Neuronal stem cell (in vitro differentiated cells): ENCODE measurements around the gene MFN2.
A peak's percentile ranks its signal among the peaks of the same experiment; 100 is the strongest.

Source experiments
- DNase-seq: peaks from one replicate; pipeline ENCODE4 v3.0.0-alpha.2; 2013; ENCODE audit warnings: low spot score
- H2AFZ ChIP-seq: one replicate; pipeline ENCODE4 v1.6.1; 2013; ENCODE audit warnings: mild to moderate bottlenecking, low read length, inconsistent platforms
- H2AK5ac ChIP-seq: 2 replicates; pipeline ENCODE4 v1.6.1; 2013; ENCODE audit warnings: low read depth, mild to moderate bottlenecking, inconsistent platforms, low read length, moderate library complexity, mixed read lengths
- H2BK120ac ChIP-seq: 2 replicates; pipeline ENCODE4 v1.6.1; 2013; ENCODE audit warnings: low read depth, mild to moderate bottlenecking, inconsistent platforms, low read length, moderate library complexity, mixed read lengths
- H2BK12ac ChIP-seq: one replicate; pipeline ENCODE4 v1.6.1; 2013; ENCODE audit warnings: low read length, inconsistent platforms
- H2BK15ac ChIP-seq: 2 replicates; pipeline ENCODE4 v1.6.1; 2013; ENCODE audit warnings: mild to moderate bottlenecking, low read length, inconsistent platforms, mixed read lengths
- H2BK5ac ChIP-seq: one replicate; pipeline ENCODE4 v1.6.1; 2013; ENCODE audit warnings: inconsistent platforms, mild to moderate bottlenecking, low read length, moderate library complexity
- H3K14ac ChIP-seq: one replicate; pipeline ENCODE4 v1.6.1; 2013; ENCODE audit warnings: low read length, inconsistent platforms
- H3K18ac ChIP-seq: 2 replicates; pipeline ENCODE4 v1.6.1; 2013; ENCODE audit warnings: low read length, inconsistent platforms
- H3K23ac ChIP-seq: 2 replicates; pipeline ENCODE4 v1.6.1; 2013; ENCODE audit warnings: low read depth, mild to moderate bottlenecking, mixed read lengths, low read length, inconsistent platforms; ENCODE audit not compliant: poor library complexity
- H3K27ac ChIP-seq: replicated peaks from 3 replicates; pipeline ENCODE4 v1.5.1; 2013; ENCODE audit warnings: low read length, inconsistent platforms
- H3K27me3 ChIP-seq, 3 experiments: 2 replicates each; pipeline ENCODE4 v1.6.1; 2013; ENCODE audit warnings: low read length in 3 of 3, mild to moderate bottlenecking in 2 of 3, inconsistent platforms in 1 of 3, low read depth in 1 of 3, mixed read lengths in 1 of 3, moderate library complexity in 1 of 3; ENCODE audit not compliant: control insufficient read depth in 3 of 3, insufficient read depth in 3 of 3
- H3K36me3 ChIP-seq, 2 donors: replicated peaks in 1 of 2; 2 replicates each; pipeline ENCODE4 v1.6.1; 2013; ENCODE audit warnings: low read length in 2 of 2; ENCODE audit not compliant: control insufficient read depth in 2 of 2, insufficient read depth in 2 of 2
- H3K4ac ChIP-seq: 2 replicates; pipeline ENCODE4 v1.6.1; 2013; ENCODE audit warnings: inconsistent platforms, mild to moderate bottlenecking, low read length, moderate library complexity
- H3K4me1 ChIP-seq, 2 donors: 1 replicate in 1 of 2; 2 replicates in 1 of 2; pipeline ENCODE4 v1.6.1; 2013; ENCODE audit warnings: low read length in 2 of 2, low read depth in 1 of 2; ENCODE audit not compliant: control insufficient read depth in 2 of 2, insufficient read depth in 1 of 2
- H3K4me2 ChIP-seq: one replicate; pipeline ENCODE4 v1.6.1; 2013; ENCODE audit warnings: mild to moderate bottlenecking, low read length, inconsistent platforms; ENCODE audit not compliant: insufficient read depth, poor library complexity, severe bottlenecking
- H3K4me3 ChIP-seq, 2 donors: 2 replicates each; pipeline ENCODE4 v1.5.1; 2013; ENCODE audit warnings: low read length in 2 of 2, mild to moderate bottlenecking in 2 of 2, inconsistent platforms in 1 of 2, moderate library complexity in 1 of 2
- H3K79me1 ChIP-seq: one replicate; pipeline ENCODE4 v1.6.1; 2013; ENCODE audit warnings: low read depth, mild to moderate bottlenecking, inconsistent platforms, low read length, moderate library complexity
- H3K9ac ChIP-seq: one replicate; pipeline ENCODE4 v1.6.1; 2013; ENCODE audit warnings: mild to moderate bottlenecking, low read depth, low read length, inconsistent platforms; ENCODE audit not compliant: poor library complexity
- H3K9me3 ChIP-seq, 2 donors: replicated peaks in 1 of 2; 2 replicates each; pipeline versions ENCODE3 to v1.6.1; 2013; ENCODE audit warnings: low read length in 2 of 2, mild to moderate bottlenecking in 2 of 2, inconsistent platforms in 1 of 2, low read depth in 1 of 2, mixed read lengths in 1 of 2, moderate library complexity in 1 of 2; ENCODE audit not compliant: control insufficient read depth in 2 of 2, insufficient read depth in 1 of 2
- H4K8ac ChIP-seq: one replicate; pipeline ENCODE4 v1.6.1; 2013; ENCODE audit warnings: low read depth, mild to moderate bottlenecking, inconsistent platforms, low read length, moderate library complexity
- H4K91ac ChIP-seq: one replicate; pipeline ENCODE4 v1.6.1; 2013; ENCODE audit warnings: low read length, low read depth, mild to moderate bottlenecking, inconsistent platforms; ENCODE audit not compliant: poor library complexity
- WGBS, 2 donors: extraction: QIAGEN DNeasy Blood & Tissue Kit; methylation state at CpG; one replicate each; pipeline ENCODE4 v1.1.7; 2013; ENCODE audit warnings: missing lambda C conversion rate in 2 of 2, mixed read lengths in 1 of 2; ENCODE audit not compliant: insufficient read length in 2 of 2, insufficient replicate concordance in 1 of 2; ENCODE audit errors: extremely low coverage in 2 of 2; 5-methylcytosine and 5-hydroxymethylcytosine counted together

Gene MFN2

DNA sequence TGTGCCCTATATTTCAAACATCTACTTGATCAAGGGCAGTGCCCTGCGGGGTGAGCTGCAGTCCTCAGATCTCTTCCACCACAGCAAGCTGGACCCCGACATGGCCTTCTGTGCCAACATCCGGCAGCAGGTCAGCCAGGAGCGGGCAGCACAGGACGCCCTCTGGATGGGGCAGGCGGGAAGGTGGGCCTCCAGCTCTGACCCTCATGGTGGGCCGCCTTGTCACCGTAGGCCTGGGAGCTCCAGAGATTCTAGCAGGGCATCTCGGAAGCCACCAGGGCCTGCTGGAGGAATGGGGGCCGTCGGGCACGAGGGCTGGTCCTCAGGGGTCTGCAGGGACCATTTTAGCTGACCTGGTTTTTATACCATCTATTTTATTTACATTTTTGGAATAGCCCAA lies 15.6 kb upstream of the MFN2 start:
- Histone ChIP-seq H3K4me1 (no peaks in the 10 kb centered on the region), H2BK120ac (no peak overlapping the region), H3K14ac (no peak overlapping the region), H4K91ac (no peak overlapping the region), H2AFZ (no peak overlapping the region), H3K9me3 (no peaks in the 10 kb centered on the region), H4K8ac (no peak overlapping the region), H3K27me3 (no peaks in the 10 kb centered on the region), H2BK5ac (no peak overlapping the region), H3K23ac (no peak overlapping the region), H3K79me1 (no peaks in the 10 kb centered on the region), H3K27ac (no peak overlapping the region), H2BK12ac (no peak overlapping the region), H2AK5ac (no peak overlapping the region), H3K18ac (no peak overlapping the region), H2BK15ac (no peak overlapping the region), H3K4me2 (no peak overlapping the region), H3K4ac (peak overlapping the region; percentile 66), H3K36me3 (peaks cover 26 to 60% of the 10 kb centered on the region in 2 donors), H3K9ac (no peak overlapping the region), H3K4me3 (no peak overlapping the region)
- no CpG with 5 or more reads among the region's 12 CpGs for WGBS, 2 donors
- no peak for DNase-seq

DNA sequence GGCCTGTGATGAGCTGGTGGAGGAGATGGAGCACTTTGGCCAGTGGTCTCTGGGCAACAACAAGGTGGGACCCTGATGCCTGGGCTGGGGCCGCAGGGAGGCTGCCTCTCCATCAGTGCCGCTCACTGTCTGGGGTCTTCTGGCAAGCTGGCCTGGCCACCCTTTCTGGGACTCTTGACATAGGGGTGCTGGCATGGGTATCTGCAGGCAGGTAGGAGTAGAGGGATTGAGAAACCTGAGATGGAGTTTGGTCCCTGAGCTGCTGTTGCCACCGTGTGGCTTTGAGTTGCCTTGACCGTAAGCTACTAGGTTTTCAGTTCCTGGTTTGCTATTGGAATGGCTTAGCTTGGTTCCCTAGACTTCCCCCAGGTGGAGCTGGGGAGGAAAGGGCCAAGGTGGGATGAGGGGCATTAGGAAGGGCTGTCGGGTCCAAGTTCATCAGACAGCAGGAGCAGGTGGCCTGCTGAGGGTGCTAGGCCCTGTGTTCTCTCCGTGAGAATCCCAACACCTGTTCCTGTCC lies 13.2 kb upstream of the MFN2 start:
- no peak overlapping the region for H2BK5ac ChIP-seq
- H3K9ac ChIP-seq: no peak overlapping the region
- H4K91ac ChIP-seq: no peak overlapping the region
- H3K4me3 ChIP-seq: peak overlapping the region in 1 of 2 donors; percentile 54
- WGBS, 2 donors: no CpG with 5 or more reads among the region's 6 CpGs
- H2AFZ ChIP-seq: no peak overlapping the region
- no peak overlapping the region for H4K8ac ChIP-seq
- H3K18ac ChIP-seq: no peak overlapping the region
- DNase-seq: peak; percentile 14
- no peaks in the 10 kb centered on the region for H3K4me1 ChIP-seq
- H3K23ac ChIP-seq: peak overlapping the region; percentile 65
- no peak overlapping the region for H2AK5ac ChIP-seq
- no peaks in the 10 kb centered on the region for H3K27me3 ChIP-seq
- no peak overlapping the region for H3K27ac ChIP-seq
- no peaks in the 10 kb centered on the region for H3K79me1 ChIP-seq
- H3K4ac ChIP-seq: no peak overlapping the region
- no peak overlapping the region for H3K4me2 ChIP-seq
- H2BK120ac ChIP-seq: no peak overlapping the region
- no peak overlapping the region for H2BK15ac ChIP-seq
- H2BK12ac ChIP-seq: no peak overlapping the region
- peaks cover 22 to 42% of the 10 kb centered on the region in 2 donors for H3K36me3 ChIP-seq
- H3K14ac ChIP-seq: no peak overlapping the region
- H3K9me3 ChIP-seq: no peaks in the 10 kb centered on the region

DNA sequence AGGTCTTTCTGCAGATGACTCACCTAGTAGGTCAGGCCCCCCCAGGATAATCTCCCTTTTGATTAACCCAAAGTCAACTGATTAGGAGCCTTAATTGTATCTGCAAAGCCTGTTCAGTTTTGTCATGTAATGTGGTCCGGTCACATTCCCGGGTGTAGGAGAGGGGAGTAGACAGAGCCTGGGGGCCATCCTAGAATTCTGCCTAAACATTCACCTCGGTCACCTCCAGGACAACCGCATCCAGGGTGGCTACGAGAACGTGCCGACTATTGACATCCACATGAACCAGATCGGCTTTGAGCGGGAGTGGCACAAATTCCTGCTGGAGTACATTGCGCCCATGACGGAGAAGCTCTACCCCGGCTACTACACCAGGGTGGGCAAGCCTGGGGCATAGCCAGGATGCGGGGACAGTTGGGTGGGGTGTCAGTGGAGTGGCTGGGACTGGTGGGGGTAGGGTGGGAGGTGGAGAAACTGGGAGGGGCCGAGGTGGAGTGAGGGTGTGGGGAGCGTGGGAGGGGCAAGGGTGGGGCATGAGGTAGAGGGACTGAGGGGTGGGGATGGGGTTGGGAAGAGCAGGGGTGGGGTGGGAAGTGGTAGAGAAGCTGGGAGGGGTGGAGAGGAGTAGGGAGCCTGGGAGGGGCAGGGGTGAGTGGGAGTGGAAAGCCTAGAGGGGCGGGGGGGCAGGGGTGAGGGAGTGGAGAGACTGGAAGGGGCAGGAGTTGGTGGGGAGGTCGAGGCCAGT lies 9.6 kb upstream of the MFN2 start:
- no peak overlapping the region for H2BK120ac ChIP-seq
- no peak for DNase-seq

DNA sequence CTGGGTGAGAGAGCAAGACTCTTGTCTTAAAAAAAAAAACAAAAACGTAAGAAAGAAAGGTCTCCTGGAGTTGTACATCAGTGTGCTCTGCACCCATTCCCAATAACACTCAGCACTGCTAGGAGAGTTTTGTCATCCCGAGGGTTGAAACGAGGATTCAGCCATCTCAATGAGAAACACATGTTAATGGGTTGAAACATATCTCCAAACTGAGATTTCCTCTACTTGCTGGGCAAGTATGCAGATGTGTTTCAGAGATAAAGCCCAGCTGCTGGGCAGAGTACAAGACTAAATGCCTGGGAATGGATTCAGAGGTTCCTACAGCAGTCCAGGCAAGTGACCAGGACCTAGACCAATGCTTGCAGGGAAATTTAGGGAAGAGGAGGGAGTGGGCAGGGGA lies 2.6 kb upstream of the MFN2 start:
- no peak overlapping the region for H2BK12ac ChIP-seq
- H2BK120ac ChIP-seq: no peak overlapping the region
- peaks cover 14 to 38% of the 10 kb centered on the region in 2 donors for H3K36me3 ChIP-seq
- no peak for DNase-seq
- H3K14ac ChIP-seq: no peak overlapping the region
- H2BK5ac ChIP-seq: no peak overlapping the region
- H3K23ac ChIP-seq: no peak overlapping the region
- H3K27ac ChIP-seq: no peak overlapping the region
- H3K79me1 ChIP-seq: peaks cover 4% of the 10 kb centered on the region
- no peak overlapping the region for H3K4me2 ChIP-seq
- no peak overlapping the region for H3K4me3 ChIP-seq
- no peak overlapping the region for H3K18ac ChIP-seq
- no peak overlapping the region for H2AFZ ChIP-seq
- no peaks in the 10 kb centered on the region for H3K27me3 ChIP-seq
- H3K9me3 ChIP-seq: no peaks in the 10 kb centered on the region
- no CpG with 5 or more reads among the region's 3 CpGs for WGBS, 2 donors
- H3K9ac ChIP-seq: no peak overlapping the region
- H3K4me1 ChIP-seq: peaks cover 4 to 23% of the 10 kb centered on the region in 2 donors
- no peak overlapping the region for H4K8ac ChIP-seq
- no peak overlapping the region for H3K4ac ChIP-seq
- H2BK15ac ChIP-seq: no peak overlapping the region
- H2AK5ac ChIP-seq: no peak overlapping the region
- H4K91ac ChIP-seq: no peak overlapping the region

More for the DNA sequence above, 9.6 kb upstream of the MFN2 start:
- Histone ChIP-seq H3K36me3 (peaks cover 14 to 40% of the 10 kb centered on the region in 2 donors), H2AFZ (no peak overlapping the region), H3K9ac (no peak overlapping the region), H2AK5ac (no peak overlapping the region), H3K4me2 (no peak overlapping the region), H3K27ac (no peak overlapping the region), H3K14ac (no peak overlapping the region), H3K4ac (no peak overlapping the region), H3K9me3 (no peaks in the 10 kb centered on the region), H3K79me1 (no peaks in the 10 kb centered on the region), H2BK15ac (no peak overlapping the region), H3K4me1 (no peaks in the 10 kb centered on the region), H3K27me3 (no peaks in the 10 kb centered on the region), H3K4me3 (no peak overlapping the region), H2BK12ac (no peak overlapping the region), H4K91ac (no peak overlapping the region), H3K23ac (no peak overlapping the region), H3K18ac (no peak overlapping the region), H4K8ac (no peak overlapping the region), H2BK5ac (no peak overlapping the region)
- no CpG with 5 or more reads among the region's 17 CpGs for WGBS, 2 donors
